IPS-18a (cell line): ENCODE measurements around the gene ADAMTS19.

Source experiments
- H3K27ac ChIP-seq: one replicate; pipeline ENCODE4 v1.5.1; 2013; ENCODE audit warnings: low read length
- H3K27me3 ChIP-seq: one replicate; pipeline ENCODE4 v1.6.1; 2013; ENCODE audit warnings: mild to moderate bottlenecking, low read length; ENCODE audit not compliant: control insufficient read depth, insufficient read depth
- H3K36me3 ChIP-seq: one replicate; pipeline ENCODE4 v1.6.1; 2013; ENCODE audit warnings: low read depth, low read length; ENCODE audit not compliant: control insufficient read depth
- H3K4me1 ChIP-seq: one replicate; pipeline ENCODE4 v1.6.1; 2013; ENCODE audit warnings: low read depth, low read length; ENCODE audit not compliant: control insufficient read depth
- H3K4me3 ChIP-seq: one replicate; pipeline ENCODE4 v1.5.1; 2013; ENCODE audit warnings: low read length
- H3K9ac ChIP-seq: one replicate; pipeline ENCODE4 v1.6.1; 2013; ENCODE audit warnings: mild to moderate bottlenecking, low read length, moderate library complexity
- H3K9me3 ChIP-seq: one replicate; pipeline ENCODE4 v1.6.1; 2013; ENCODE audit warnings: low read depth, low read length; ENCODE audit not compliant: control insufficient read depth

ADAMTS19 gene

DNA sequence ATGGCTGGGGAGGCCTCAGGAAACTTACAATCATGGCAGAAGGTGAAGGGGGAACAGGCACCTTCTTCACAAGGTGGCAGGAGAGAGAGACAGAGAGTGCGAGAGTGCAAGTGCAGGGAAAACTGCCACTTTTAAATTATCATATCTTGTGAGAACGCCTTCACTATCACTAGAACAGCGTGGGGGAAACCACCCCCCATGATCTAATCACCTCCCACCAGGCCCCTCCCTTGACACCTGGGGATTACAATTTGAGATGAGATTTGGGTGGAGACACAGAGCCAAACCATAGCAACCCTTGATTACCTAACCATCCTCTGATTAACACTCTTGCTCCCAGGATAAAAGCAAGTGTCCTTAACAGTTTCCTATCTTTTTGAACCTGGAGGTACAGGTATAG, 21.1 kb downstream of the ADAMTS19 start:
- no peaks in the 10 kb centered on the region for H3K9me3 ChIP-seq
- no peaks in the 10 kb centered on the region for H3K4me1 ChIP-seq
- peaks cover 8% of the 10 kb centered on the region for H3K36me3 ChIP-seq

DNA sequence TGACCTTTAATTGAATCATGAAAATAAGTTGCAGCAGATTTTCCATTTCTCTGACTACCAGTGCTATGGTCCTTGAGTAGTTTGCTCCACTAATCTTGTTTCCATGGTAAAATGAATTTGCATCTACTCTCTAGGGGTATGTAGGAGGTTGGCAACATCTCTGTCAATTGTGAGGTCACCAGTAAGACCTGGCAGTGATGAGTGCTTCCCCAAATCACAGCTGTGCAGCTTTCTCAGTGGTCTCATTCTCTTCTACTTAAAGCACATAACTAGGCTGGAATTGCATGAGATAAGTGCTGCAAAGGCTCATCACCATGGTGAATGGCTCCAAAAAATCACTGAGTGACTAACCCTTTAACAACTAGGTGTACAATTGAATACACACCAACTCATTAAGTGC, 36.3 kb downstream of the ADAMTS19 start:
- Histone ChIP-seq H3K4me3 (no peak overlapping the region), H3K4me1 (no peaks in the 10 kb centered on the region), H3K9me3 (no peaks in the 10 kb centered on the region), H3K36me3 (no peaks in the 10 kb centered on the region), H3K27me3 (no peaks in the 10 kb centered on the region), H3K9ac (no peak overlapping the region), H3K27ac (no peak overlapping the region)

More for the DNA sequence above, 21.1 kb downstream of the ADAMTS19 start:
- Histone ChIP-seq H3K4me3 (no peak overlapping the region), H3K27me3 (no peaks in the 10 kb centered on the region), H3K27ac (no peak overlapping the region), H3K9ac (no peak overlapping the region)

DNA sequence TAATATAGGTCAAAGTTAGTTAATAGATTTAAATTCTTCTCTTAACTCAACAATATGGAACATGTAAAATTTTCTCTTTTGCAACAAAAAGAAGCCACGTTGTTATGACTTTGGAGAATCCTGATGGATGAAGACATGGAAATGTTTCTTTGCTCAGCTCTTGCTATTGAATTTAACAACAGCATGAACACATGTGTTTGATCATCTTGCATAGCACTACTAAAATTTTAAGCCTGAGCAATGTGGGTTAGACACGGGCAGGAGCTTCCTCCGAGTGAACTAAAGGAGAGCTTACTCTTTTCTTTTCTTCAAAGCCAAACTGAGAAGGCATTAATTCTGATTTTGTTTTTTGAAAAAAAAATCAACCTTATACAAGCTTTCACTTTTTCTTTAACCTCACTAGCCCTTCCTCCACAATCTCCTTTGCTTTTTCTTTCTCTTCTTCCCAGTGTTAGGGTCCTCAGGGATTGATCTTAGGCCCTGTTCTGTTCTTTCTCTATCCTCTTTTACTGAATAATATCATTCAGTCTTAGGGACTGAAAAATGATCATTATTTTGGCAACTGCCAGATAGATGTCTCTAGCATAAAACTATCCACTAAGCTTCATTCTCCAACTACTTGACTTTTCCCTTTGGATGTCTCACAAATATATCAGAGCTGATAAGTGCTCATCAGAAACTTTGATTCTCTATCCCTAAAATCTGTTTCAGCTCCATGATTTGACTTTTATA, 36.9 kb downstream of the ADAMTS19 start:
- Histone ChIP-seq H3K27me3 (no peaks in the 10 kb centered on the region), H3K36me3 (no peaks in the 10 kb centered on the region), H3K4me3 (no peak overlapping the region), H3K27ac (no peak overlapping the region), H3K4me1 (no peaks in the 10 kb centered on the region), H3K9me3 (no peaks in the 10 kb centered on the region), H3K9ac (no peak overlapping the region)

DNA sequence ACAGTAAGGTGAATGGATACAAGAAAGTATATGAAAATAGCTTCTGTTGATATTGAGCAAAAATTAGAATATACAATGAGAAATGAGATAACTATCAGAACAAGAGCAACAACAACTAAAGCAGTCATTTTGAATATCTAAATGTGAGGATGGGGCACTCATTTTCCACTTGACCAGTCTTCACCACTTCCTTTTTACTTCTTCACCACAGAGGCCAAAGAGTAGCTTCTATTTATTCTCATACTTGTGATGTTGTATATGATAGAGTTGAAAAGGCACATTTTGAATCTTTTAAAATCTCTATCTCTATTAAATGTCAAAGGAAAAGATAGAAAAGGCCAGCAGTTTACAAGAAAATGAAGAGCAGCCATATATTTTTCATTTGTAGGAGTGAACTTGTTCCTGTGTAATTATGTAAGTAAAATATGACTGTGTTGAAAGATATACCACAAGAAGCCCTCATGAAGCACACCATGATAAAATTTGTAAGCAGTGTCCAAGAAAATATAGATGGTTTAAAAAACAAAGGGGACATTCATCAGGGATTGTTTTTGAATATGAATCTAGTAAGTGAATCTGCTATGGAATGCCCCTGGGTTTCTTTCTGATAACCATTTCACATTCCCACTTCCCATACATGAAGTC, 39.2 kb downstream of the ADAMTS19 start:
- Histone ChIP-seq H3K36me3 (no peaks in the 10 kb centered on the region), H3K4me3 (no peak overlapping the region), H3K27me3 (no peaks in the 10 kb centered on the region), H3K9me3 (no peaks in the 10 kb centered on the region), H3K27ac (no peak overlapping the region), H3K4me1 (no peaks in the 10 kb centered on the region), H3K9ac (no peak overlapping the region)

DNA sequence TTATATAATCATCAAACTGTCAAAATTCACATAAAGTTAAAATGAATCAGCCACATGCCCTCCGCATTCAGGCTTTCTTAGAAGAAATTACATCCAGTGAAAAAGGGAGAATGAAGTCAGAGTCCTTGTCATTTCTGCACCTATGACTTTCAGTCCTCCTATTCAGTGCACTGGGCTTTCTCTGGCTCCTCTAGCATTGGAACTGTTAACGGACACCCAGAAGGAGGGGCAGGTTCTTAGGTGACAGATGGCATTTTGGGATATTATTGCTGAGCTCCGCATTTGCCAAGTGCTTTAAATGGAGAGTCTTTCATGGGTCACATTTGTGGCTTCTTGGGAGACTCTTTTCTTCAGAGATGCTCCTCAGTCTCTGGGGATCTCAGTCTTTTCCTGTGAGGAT, 40.0 kb downstream of the ADAMTS19 start:
- no peaks in the 10 kb centered on the region for H3K9me3 ChIP-seq
- no peak overlapping the region for H3K9ac ChIP-seq
- no peaks in the 10 kb centered on the region for H3K4me1 ChIP-seq
- no peak overlapping the region for H3K4me3 ChIP-seq
- H3K36me3 ChIP-seq = no peaks in the 10 kb centered on the region
- H3K27me3 ChIP-seq = no peaks in the 10 kb centered on the region
- H3K27ac ChIP-seq = no peak overlapping the region

DNA sequence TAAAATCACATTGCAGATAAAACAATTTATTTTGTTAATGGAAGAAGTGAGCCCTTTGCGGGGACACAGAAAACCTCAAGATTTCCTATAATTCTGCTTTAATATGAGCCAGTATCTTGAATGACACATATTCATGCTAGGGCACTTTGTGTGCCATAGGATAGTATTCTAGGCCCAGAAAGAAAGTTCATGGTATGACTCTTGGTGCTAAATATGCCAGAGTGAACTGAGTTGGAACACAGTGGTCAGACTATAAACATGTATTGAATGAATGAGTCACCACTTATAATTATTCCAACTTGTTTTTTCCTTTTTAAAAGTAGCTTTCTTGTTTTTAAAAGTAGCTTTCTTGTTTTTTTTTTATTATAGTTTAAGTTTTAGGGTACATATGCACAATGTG, 46.0 kb downstream of the ADAMTS19 start:
- H3K27me3 ChIP-seq = no peaks in the 10 kb centered on the region
- no peak overlapping the region for H3K27ac ChIP-seq
- peaks cover 2% of the 10 kb centered on the region for H3K36me3 ChIP-seq
- H3K4me1 ChIP-seq = no peaks in the 10 kb centered on the region
- H3K9ac ChIP-seq = no peak overlapping the region
- H3K4me3 ChIP-seq = no peak overlapping the region
- H3K9me3 ChIP-seq = no peaks in the 10 kb centered on the region

DNA sequence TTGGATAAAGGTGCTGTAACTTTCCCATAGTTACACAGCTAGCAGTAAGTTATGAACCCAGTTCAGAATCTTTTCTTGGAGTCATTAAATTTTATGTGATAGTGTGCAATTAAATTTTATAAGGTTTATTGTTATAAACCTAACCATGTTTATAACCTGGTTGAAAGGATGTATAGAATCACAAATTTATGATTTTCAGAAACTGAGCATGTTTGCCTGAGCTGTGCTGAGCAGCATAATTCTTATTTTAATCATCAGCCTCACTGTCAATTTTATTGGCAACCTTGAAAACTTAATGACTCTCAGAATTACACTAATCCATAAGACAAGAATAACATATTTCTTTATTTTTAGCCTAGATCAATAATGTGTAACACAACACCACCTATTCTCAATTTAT, 46.9 kb downstream of the ADAMTS19 start:
- no peak overlapping the region for H3K27ac ChIP-seq
- H3K4me3 ChIP-seq = no peak overlapping the region
- no peaks in the 10 kb centered on the region for H3K4me1 ChIP-seq
- no peaks in the 10 kb centered on the region for H3K27me3 ChIP-seq
- H3K36me3 ChIP-seq = peaks cover 9% of the 10 kb centered on the region
- H3K9ac ChIP-seq = no peak overlapping the region
- no peaks in the 10 kb centered on the region for H3K9me3 ChIP-seq

DNA sequence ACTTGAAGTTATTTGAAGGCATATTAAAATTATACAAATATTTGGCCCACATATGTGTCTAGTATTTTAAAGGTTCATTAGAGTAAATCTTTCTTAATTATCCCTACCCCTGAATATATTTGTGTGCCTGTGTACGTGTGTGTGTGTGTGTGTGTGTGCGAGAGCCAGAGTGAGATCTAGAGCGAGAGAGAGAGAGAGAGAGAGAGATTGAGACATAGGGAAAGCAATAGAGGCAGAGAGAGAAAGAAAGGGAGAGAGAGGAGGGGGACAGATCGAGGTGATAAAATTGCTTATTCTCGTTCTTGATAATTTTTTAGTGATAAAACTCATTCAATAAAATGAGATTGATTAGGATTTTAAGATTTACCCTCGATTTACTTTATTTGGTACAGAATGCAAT, 47.4 kb downstream of the ADAMTS19 start:
- H3K9me3 ChIP-seq = no peaks in the 10 kb centered on the region
- no peak overlapping the region for H3K4me3 ChIP-seq
- H3K9ac ChIP-seq = no peak overlapping the region
- H3K27me3 ChIP-seq = no peaks in the 10 kb centered on the region
- no peak overlapping the region for H3K27ac ChIP-seq
- no peaks in the 10 kb centered on the region for H3K4me1 ChIP-seq
- peaks cover 9% of the 10 kb centered on the region for H3K36me3 ChIP-seq

DNA sequence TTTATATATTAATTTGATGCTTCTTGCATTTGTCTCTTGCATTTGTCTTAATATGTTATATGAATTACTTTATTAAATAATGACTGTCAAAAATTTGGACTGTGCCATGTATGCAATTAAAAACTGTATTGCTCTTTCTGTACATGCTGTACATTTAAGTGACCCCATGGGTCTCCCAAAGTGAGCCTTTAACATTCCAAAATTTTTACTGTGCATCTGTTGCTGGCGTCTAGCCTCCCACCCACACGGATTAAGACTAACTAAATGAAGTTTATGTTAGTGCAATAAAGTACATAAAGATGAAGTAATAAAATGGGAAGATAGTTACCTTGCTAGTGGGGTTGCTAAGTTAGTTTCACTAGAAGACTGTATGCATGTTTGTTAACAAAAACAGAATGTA, 48.5 kb downstream of the ADAMTS19 start:
- Histone ChIP-seq H3K4me1 (no peaks in the 10 kb centered on the region), H3K36me3 (peaks cover 9% of the 10 kb centered on the region), H3K9ac (no peak overlapping the region), H3K27ac (no peak overlapping the region), H3K4me3 (no peak overlapping the region), H3K27me3 (no peaks in the 10 kb centered on the region), H3K9me3 (no peaks in the 10 kb centered on the region)

DNA sequence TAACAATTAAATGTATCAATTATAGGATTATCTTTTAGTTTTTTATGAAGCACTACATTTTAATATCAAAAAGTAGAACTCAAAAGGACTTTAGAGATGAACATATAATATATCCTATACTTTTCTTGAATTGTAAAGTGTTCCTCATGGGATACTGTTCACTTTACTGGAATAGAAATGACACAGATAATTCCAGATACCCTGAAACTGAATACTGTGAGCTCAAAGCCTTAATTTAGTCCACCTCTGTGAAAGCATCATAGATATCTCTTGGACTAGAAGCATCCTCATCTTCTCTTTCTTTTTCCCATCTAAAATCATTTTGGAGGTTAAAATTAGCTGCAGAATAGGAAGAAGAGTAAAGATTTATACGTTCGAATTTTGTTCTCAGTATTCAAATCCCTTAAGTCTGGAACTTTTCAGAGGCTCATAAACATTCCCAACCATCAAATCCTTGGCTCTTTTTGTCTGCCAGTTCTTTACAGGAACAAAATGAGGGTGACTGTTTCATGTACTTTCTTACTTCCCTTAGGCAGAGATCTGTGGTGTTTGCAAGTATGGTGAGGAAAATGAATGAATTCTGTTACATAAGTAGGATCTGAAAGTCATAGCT, 49.4 kb downstream of the ADAMTS19 start:
- H3K27me3 ChIP-seq = no peaks in the 10 kb centered on the region
- no peak overlapping the region for H3K4me3 ChIP-seq
- no peaks in the 10 kb centered on the region for H3K4me1 ChIP-seq
- peaks cover 9% of the 10 kb centered on the region for H3K36me3 ChIP-seq
- H3K27ac ChIP-seq = no peak overlapping the region
- H3K9me3 ChIP-seq = no peaks in the 10 kb centered on the region
- H3K9ac ChIP-seq = no peak overlapping the region

DNA sequence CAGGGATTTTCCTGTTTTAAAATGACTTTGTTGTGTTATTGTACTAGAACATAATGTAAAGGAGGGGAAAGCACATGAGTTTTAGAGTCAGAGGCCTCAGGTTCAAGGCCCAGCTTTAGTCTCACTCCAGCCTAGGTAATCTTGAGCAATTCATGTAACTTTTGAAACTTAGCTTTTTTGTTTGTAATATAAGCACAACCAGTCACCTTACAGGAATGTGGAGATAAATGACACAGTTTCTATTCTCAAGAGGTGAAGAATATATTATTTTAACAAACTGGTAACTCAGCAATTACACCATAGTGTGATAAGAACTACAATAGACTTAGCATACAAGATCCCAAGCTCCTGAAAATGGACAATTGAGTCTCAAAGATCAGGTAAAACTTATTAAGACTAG, 51.2 kb downstream of the ADAMTS19 start:
- Histone ChIP-seq H3K4me1 (no peaks in the 10 kb centered on the region), H3K27ac (no peak overlapping the region), H3K36me3 (peaks cover 9% of the 10 kb centered on the region), H3K9ac (no peak overlapping the region), H3K27me3 (no peaks in the 10 kb centered on the region), H3K9me3 (no peaks in the 10 kb centered on the region), H3K4me3 (no peak overlapping the region)

DNA sequence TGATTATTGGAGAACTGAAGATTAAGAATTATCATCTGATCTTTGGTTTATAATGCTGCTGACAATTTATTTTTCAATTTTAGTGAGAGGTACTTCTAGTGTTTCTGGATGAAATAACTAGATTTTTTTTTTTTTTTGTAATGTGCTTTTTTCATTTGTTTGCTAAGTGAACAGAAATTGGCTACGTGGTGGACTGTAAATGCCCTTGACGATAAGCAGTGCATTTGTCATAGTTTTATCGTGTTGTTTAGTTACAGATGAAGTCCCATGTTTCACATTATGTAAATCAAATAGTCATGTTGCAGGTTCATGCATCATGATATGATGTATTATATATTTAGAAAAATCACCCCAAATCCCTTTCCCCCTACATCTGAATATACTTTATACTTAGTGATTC, 81.0 kb downstream of the ADAMTS19 start:
- H3K27ac ChIP-seq = no peak overlapping the region
- no peak overlapping the region for H3K9ac ChIP-seq
- no peaks in the 10 kb centered on the region for H3K27me3 ChIP-seq
- H3K9me3 ChIP-seq = peaks cover 6% of the 10 kb centered on the region
- H3K36me3 ChIP-seq = peaks cover 4% of the 10 kb centered on the region
- H3K4me1 ChIP-seq = no peaks in the 10 kb centered on the region
- no peak overlapping the region for H3K4me3 ChIP-seq
